Superior temporal gyrus (tissue), 1 donor: ENCODE measurements around the gene MAP2K6.

Experiments used
- DNase-seq: peaks from one replicate; pipeline ENCODE4 v3.0.0-alpha.2; 2016; ENCODE audit errors: extremely low spot score

MAP2K6 gene

DNA sequence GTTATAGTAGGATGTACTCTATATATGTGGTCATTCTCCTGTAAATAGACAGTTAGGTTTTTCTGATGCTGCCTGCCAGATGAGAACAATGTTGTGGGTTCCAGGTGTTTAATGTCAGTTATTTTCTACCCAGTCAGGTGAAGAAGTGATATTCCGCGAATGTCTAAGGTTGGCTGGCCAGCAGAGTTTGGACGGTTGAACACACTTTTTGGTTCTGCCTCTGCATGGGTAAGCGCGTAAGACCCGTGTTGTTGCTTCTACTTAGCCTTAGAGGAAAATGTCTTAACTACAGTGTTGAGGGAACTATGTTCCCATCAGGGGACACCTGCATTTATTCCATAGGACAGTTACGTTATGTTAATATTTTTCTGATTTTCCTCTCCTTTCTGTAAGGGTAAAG is 162.6 kb downstream of the MAP2K6 start:
- DNase-seq: no peak

DNA sequence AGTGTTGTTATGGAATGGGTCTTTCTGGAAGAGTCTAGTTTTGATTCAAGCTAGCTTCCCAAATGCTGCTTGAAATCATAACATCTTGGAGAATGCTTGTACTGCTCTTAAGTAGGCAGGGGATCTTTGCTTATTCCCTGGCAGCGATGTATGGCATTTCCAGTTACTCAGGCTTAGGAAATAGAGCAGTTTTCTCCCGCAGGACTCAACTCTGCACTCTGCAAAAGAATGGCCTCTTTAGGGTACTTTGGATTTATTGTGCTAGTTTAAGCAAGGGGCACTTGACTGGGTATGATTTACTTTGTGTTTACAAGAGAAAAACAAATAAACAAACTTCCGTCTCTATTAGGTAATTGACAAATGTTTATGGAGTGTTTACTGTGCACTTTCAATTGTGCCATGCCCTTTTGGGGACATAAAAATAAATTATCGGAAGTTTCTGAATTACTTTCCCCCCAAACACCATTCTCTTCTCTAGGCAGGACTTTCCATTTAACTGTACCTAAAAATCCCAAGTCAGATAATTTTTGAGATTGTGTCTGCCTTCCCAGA is 164.0 kb downstream of the MAP2K6 start:
- no peak for DNase-seq

- DNase-seq: no peak
Measured at GRCh38 chr17:69579961-69580677, 165.6 kb downstream of the MAP2K6 start.

DNA sequence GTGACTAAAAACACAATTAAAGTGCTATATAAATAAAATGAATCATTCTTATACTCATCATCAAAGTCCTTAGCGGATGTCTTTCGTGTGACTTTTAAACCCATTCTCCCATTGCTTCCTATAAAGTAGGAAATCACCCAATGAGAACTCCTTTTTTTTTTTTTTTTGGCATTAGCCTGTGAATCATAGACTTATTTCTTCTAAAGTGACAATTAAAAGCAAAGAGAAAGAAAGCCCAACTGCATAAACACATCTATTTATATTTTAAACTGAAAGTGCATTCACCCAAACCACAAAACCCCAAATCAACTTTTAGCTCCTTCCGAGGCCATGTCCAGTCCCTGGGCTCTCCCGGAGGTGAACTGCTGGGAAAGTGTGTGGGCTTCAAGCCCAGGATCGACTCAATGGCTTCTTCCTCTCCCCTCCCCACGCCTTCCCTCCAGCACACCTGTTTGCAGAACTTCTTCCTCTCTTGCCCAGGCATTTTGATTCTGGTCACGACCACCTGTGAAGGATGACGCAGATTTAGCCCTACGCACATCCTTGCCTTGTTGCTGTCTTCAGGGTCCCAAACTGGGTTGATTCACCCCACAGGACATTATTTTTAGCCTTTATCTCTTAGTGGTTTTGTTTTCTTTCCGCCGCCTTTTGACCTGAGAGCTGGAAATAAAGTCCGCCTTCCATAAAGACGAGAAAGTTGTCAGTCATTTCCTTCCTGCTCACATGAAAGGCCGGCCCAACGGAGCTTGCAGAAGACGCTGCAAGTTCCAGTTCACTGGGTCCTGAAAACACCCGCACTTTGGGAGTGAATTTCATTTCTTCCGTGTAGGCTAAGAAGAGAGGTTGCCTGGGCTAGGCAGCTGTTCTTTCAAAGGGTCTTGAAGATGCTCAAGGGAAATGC is 166.8 kb downstream of the MAP2K6 start:
- DNase-seq: no peak

- no peak for DNase-seq
Measured at GRCh38 chr17:69588316-69588715, 173.8 kb downstream of the MAP2K6 start.

- DNase-seq: no peak
Measured at GRCh38 chr17:69588827-69589239, 174.3 kb downstream of the MAP2K6 start.

DNA sequence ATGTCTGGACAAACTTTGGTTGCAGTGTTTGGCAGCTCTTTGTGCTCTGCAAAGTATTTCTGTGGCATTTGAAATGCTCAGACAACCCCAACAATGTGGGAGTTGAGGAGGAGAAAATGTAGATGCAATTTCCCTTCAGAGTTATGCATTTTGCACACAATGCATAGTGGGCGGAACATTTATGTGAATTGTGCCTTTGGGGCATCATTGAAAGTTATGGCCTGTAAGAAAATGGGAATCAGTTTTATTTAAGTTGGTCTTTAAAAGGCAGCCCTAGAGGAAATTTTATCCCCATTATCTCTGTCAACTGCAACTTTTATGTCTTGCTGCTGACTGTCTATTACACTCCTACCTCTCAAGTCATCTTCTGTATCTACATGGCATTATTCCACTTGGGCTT is 176.2 kb downstream of the MAP2K6 start:
- no peak for DNase-seq

DNA sequence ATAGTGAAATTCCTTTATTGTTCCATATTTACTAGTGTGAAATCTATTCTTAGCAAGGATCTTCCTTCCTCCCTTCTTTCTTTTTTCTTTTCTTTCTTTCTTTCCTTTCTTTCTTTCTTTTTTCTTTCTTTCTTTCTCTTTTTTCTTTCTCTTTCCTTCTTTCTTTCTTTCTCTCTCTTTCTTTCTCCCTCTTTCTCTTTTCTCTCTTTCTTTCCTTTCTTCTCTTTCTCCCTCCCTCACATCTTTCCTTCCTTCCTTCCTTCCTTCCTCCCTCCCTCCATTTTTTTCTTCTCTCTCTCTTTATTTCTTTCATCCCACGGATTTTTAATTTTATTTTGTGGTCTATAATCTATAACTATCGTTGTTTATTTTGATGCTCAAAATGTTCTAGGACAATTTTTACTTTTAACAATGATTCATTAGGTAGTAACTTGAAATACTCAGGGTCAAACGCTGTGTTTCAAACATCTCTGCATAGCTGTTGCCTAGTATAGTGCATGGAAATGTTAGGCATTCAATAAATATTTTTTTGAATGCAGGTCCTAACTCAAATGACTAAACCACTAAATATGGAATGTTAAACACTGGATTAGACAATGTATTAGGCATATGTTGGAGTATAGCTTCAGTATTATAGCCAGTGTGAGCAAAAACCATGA is 178.3 kb downstream of the MAP2K6 start:
- DNase-seq: no peak

GRCh38 chr17:69593351-69593715 is 178.8 kb downstream of the MAP2K6 start:
- no peak for DNase-seq

DNA sequence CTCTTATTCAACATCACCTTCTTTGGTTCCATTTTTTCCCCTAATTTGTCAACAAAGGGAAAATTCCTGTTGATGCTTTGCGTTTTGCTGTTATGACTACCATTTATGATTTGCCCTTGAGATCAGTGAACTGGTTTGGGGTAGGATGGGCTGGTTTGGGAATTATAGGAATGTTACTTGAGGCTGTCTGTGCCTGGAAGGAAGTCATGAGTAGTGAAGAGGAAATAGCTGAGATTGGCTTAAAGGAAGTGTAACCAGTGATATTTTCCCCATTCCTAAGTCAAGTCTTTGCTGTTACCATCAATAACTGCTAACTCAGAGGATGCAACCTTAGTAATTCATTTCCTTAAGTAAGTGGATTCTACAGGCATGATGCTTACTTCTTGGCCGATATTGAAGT is 179.2 kb downstream of the MAP2K6 start:
- no peak for DNase-seq

GRCh38 chr17:69594641-69595040 is 180.1 kb downstream of the MAP2K6 start:
- no peak for DNase-seq

DNA sequence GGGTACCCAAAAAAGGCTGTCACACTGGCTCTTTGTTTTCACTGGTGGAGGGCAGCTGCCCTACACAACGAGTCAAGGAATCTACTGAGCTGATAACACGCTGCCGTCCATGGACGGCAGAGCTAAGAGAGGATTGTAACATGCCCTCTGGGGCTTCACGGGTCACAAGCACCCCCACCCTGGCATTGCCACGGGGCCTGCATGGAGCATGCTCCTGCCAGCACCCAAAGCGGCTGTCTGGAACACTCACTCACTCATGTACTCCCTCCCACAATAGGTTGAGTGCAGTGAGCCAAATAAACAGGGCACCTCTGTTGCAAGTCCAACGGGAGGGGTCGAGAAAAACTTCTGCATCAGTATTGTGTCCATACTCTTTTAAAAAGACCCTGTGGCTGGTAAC is 181.6 kb downstream of the MAP2K6 start:
- no peak for DNase-seq

- DNase-seq: no peak
Measured at GRCh38 chr17:69597898-69598692, 183.6 kb downstream of the MAP2K6 start.

DNA sequence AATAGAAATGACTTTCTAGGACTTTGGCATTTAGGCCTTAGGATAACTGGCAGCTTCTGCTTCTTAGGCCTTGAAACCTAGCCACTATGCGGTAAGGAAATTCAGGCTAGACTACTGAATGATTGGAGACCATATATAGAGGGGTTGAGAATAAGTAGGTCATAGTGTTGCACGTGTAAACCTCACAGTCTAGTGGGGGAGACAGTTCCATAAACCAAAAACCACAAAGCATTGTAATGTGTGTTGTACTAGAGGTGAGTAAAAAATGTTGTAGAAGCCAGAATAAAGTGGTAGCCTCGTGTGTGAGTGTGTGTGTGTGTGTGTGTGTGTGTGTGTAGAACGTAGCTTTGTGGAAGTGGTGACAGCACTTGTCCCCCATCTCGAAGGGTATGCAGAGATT is 188.5 kb downstream of the MAP2K6 start:
- DNase-seq: no peak
